B cell (primary cell): ENCODE data around the gene PTPRT. TPM values are rescaled to one million over a fixed set of nuclear protein-coding genes. Genes with fewer than 3 reads are reported as not detected.

ENCODE experiments used
- ATAC-seq: fragments of 200-7000 bp; cut with Tn5 transposase; one replicate; pipeline ENCODE4 v1.10.0; 2021; ENCODE audit warnings: low read depth, mild to moderate bottlenecking, moderate number of reproducible peaks, moderate library complexity
- CTCF ChIA-PET: fragments of 350-600 bp; sonication (Branson Sonifier 250); formaldehyde crosslinking; loops from one replicate; lab custom pipeline; 2021; ENCODE audit warnings: antibody characterized with exemption, inconsistent platforms; lab: Charles Lee
- POLR2A ChIA-PET: fragments of 350-600 bp; sonication (Branson Sonifier 250); formaldehyde crosslinking; loops from one replicate; lab custom pipeline; 2021; ENCODE audit warnings: antibody characterized with exemption; lab: Charles Lee
- DNase-seq: peaks from one replicate; pipeline ENCODE4 v3.0.0; 2013
- H2AFZ ChIP-seq: 2 replicates; pipeline ENCODE4 v1.6.1; 2012; ENCODE audit warnings: mild to moderate bottlenecking, low read depth, low read length; ENCODE audit not compliant: insufficient read depth, poor library complexity, severe bottlenecking
- H3K27ac ChIP-seq, 2 donors: 1 replicate in 1 of 2; 2 replicates in 1 of 2; pipeline ENCODE4 v1.5.1; 2012 to 2013; ENCODE audit warnings: low read length in 2 of 2, mild to moderate bottlenecking in 2 of 2, moderate library complexity in 1 of 2
- H3K27me3 ChIP-seq, 4 experiments: fragments of 200-600 bp in 1 of 4; sonication (generic) in 1 of 4; replicated peaks in 1 of 4; 1 replicate in 2 of 4; 2 replicates in 2 of 4; pipeline versions ENCODE4 v1.6.1 to v1.7.0; 2013 to 2016; ENCODE audit warnings: low read length in 3 of 4, mild to moderate bottlenecking in 2 of 4, mixed read lengths in 1 of 4, moderate library complexity in 1 of 4; ENCODE audit not compliant: insufficient read depth in 4 of 4, control insufficient read depth in 3 of 4; ENCODE audit errors: control extremely low read depth in 1 of 4
- H3K36me3 ChIP-seq, 2 experiments: replicated peaks in 1 of 2; 1 replicate in 1 of 2; 2 replicates in 1 of 2; pipeline versions ENCODE4 v1.6.1 to v1.7.1; 2013; ENCODE audit warnings: low read length in 1 of 2; ENCODE audit not compliant: insufficient read depth in 2 of 2, control insufficient read depth in 1 of 2; ENCODE audit errors: control extremely low read depth in 1 of 2, extremely low read depth in 1 of 2
- H3K4me1 ChIP-seq, 2 donors: fragments of 200-600 bp in 1 of 2; sonication (generic) in 1 of 2; 1 replicate in 1 of 2; 2 replicates in 1 of 2; pipeline versions ENCODE4 v1.5.1 to v1.6.1; 2013 to 2017; ENCODE audit warnings: low read length in 2 of 2; ENCODE audit not compliant: control insufficient read depth in 2 of 2, insufficient read depth in 2 of 2
- H3K4me2 ChIP-seq: replicated peaks from 2 replicates; pipeline ENCODE3; 2012; ENCODE audit warnings: mild to moderate bottlenecking, low read depth, low read length; ENCODE audit not compliant: poor library complexity, severe bottlenecking
- H3K4me3 ChIP-seq, 5 experiments: fragments of 200-600 bp in 1 of 5; sonication (generic) in 1 of 5; 1 replicate in 3 of 5; 2 replicates in 2 of 5; pipeline versions ENCODE4 v1.5.1 to v1.7.0; 2011 to 2016; ENCODE audit warnings: low read length in 4 of 5, mild to moderate bottlenecking in 4 of 5, low read depth in 2 of 5, control low read depth in 1 of 5, moderate library complexity in 1 of 5; ENCODE audit not compliant: insufficient read depth in 1 of 5; ENCODE audit errors: control extremely low read depth in 1 of 5, extremely low read depth in 1 of 5
- H3K79me2 ChIP-seq: fragments of 200-600 bp; sonication (generic); one replicate; pipeline ENCODE4 v1.6.0; 2016; ENCODE audit warnings: low read length; ENCODE audit not compliant: control insufficient read depth, insufficient read depth
- H3K9ac ChIP-seq: fragments of 200-600 bp; sonication (generic); 2 replicates; pipeline ENCODE4 v1.6.1; 2017; ENCODE audit warnings: mild to moderate bottlenecking, low read length, moderate library complexity
- H3K9me3 ChIP-seq, 3 donors: one replicate each; pipeline versions ENCODE4 v1.6.1 to v1.7.1; 2013; ENCODE audit warnings: low read length in 2 of 3; ENCODE audit not compliant: control insufficient read depth in 2 of 3, insufficient read depth in 1 of 3; ENCODE audit errors: control extremely low read depth in 1 of 3
- H4K20me1 ChIP-seq: 2 replicates; pipeline ENCODE4 v1.6.0; 2012; ENCODE audit warnings: mild to moderate bottlenecking, low read length; ENCODE audit not compliant: insufficient read depth, control insufficient read depth, poor library complexity, severe bottlenecking
- H3K27ac Mint-ChIP-seq: one replicate; pipeline ENCODE4 v1.8.0; 2021; ENCODE audit warnings: mixed read lengths
- H3K27me3 Mint-ChIP-seq: one replicate; pipeline ENCODE4 v1.8.0; 2021; ENCODE audit warnings: mixed read lengths
- H3K4me1 Mint-ChIP-seq: one replicate; pipeline ENCODE4 v1.8.0; 2021; ENCODE audit warnings: mixed read lengths
- H3K4me3 Mint-ChIP-seq: one replicate; pipeline ENCODE4 v1.8.0; 2021; ENCODE audit warnings: mixed read lengths
- H3K9me3 Mint-ChIP-seq: one replicate; pipeline ENCODE4 v1.8.0; 2022; ENCODE audit warnings: mixed read lengths; ENCODE audit not compliant: insufficient read depth
- CTCF ChIP-seq: fragments of 200-600 bp; IDR thresholded peaks from one replicate; pipeline ENCODE4 v1.8.0; 2022; ENCODE audit warnings: antibody characterized with exemption, mild to moderate bottlenecking
- EZH2 ChIP-seq: IDR thresholded peaks from 2 replicates; pipeline ENCODE4 v1.6.1; 2012; ENCODE audit warnings: borderline replicate concordance, low read depth, mild to moderate bottlenecking, moderate library complexity, low read length; ENCODE audit not compliant: insufficient read depth, poor library complexity, severe bottlenecking
- WGBS: methylation state at CpG from one replicate; pipeline ENCODE4 v1.1.5; 2013; ENCODE audit warnings: missing lambda C conversion rate; ENCODE audit not compliant: insufficient coverage; 5-methylcytosine and 5-hydroxymethylcytosine counted together
- intact Hi-C: fragments of 100-400 bp; cut with micrococcal nuclease; formaldehyde crosslinking; loops from one replicate; pipeline ENCODE4 v1.10.0; 2022
- polyA plus RNA-seq: library from polyadenylated mRNA; depleted of rRNA; stranded (reverse); fragments of >200 nt; gene quantifications from 2 replicates; pipeline ENCODE4 v1.2.3, GENCODE V29; 2012
- total RNA-seq, 2 donors: library from RNA; stranded (reverse); fragments of 120-200 nt in 1 of 2; gene quantifications; 1 replicate in 1 of 2; 2 replicates in 1 of 2; pipeline versions ENCODE4 v1.2.3 to v1.2.4, GENCODE V29; 2013 to 2022

The PTPRT gene
- total and polyA plus RNA-seq, 2 donors (not counting 1 experiment from before 2014, with no cell fraction given): not detected

GRCh38 chr20:43198607-43199006 lies 8.9 kb upstream of the PTPRT start:
- H3K9me3 Mint-ChIP-seq: no peaks in the 10 kb centered on the region
- H3K4me2 ChIP-seq: no peak overlapping the region
- no peak for DNase-seq
- H2AFZ ChIP-seq: no peak overlapping the region
- no peak overlapping the region for H3K27ac ChIP-seq
- WGBS: 84% methylated on average over 3 of the region's 4 CpGs
- H3K4me1 Mint-ChIP-seq: no peaks in the 10 kb centered on the region
- intact Hi-C loops: no loop called here
- H3K4me3 ChIP-seq: no peak overlapping the region
- no peaks in the 10 kb centered on the region for H3K4me1 ChIP-seq
- no peak for ATAC-seq
- no peaks in the 10 kb centered on the region for H4K20me1 ChIP-seq
- H3K9me3 ChIP-seq: peaks cover 0 to 12% (median 0%) of the 10 kb centered on the region in 3 donors
- H3K79me2 ChIP-seq: no peaks in the 10 kb centered on the region
- TF ChIP-seq EZH2 (no peak), CTCF (no peak)
- H3K9ac ChIP-seq: no peak overlapping the region
- ChIA-PET POLR2A (no interaction called here), CTCF (no interaction called here)
- H3K4me3 Mint-ChIP-seq: no peak overlapping the region
- no peaks in the 10 kb centered on the region for H3K36me3 ChIP-seq
- no peak overlapping the region for H3K27ac Mint-ChIP-seq
- H3K27me3 Mint-ChIP-seq: peaks cover 4% of the 10 kb centered on the region
- no peaks in the 10 kb centered on the region for H3K27me3 ChIP-seq

- TF ChIP-seq EZH2 (no peak), CTCF (no peak)
- 96% methylated on average over 3 of the region's 3 CpGs for WGBS
- intact Hi-C loops: no loop called here
- Histone ChIP-seq H3K27me3 (peaks cover 0 to 7% (median 0%) of the 10 kb centered on the region in 4 experiments), H2AFZ (no peak overlapping the region), H3K4me1 (no peaks in the 10 kb centered on the region), H3K36me3 (no peaks in the 10 kb centered on the region), H3K9me3 (peaks cover 0 to 12% (median 0%) of the 10 kb centered on the region in 3 donors), H3K9ac (no peak overlapping the region), H4K20me1 (no peaks in the 10 kb centered on the region), H3K79me2 (no peaks in the 10 kb centered on the region), H3K27ac (no peak overlapping the region), H3K4me2 (no peak overlapping the region), H3K4me3 (no peak overlapping the region)
- Mint-ChIP-seq H3K27ac (no peak overlapping the region), H3K27me3 (peaks cover 22% of the 10 kb centered on the region), H3K9me3 (no peaks in the 10 kb centered on the region), H3K4me1 (no peaks in the 10 kb centered on the region), H3K4me3 (no peak overlapping the region)
- DNase-seq: no peak
- CTCF ChIA-PET: no interaction called here
- POLR2A ChIA-PET: no interaction called here
- ATAC-seq: no peak
Observed at GRCh38 chr20:43196243-43196642, 6.5 kb upstream of the PTPRT start.
